PFSK-1 (cell line): Measurements from ENCODE around the gene CBR1.

Source experiments
- POLR2AphosphoS5 ChIP-seq: IDR thresholded peaks from 2 replicates; pipeline ENCODE4 v1.6.1; 2012; ENCODE audit warnings: low read depth, mild to moderate bottlenecking, control low read depth, low read length, moderate library complexity
- SIN3A ChIP-seq: IDR thresholded peaks from 2 replicates; pipeline ENCODE4 v1.6.1; 2012; ENCODE audit warnings: mild to moderate bottlenecking, low read length, moderate library complexity, borderline replicate concordance; ENCODE audit not compliant: insufficient read depth
- TAF1 ChIP-seq: IDR thresholded peaks from 2 replicates; pipeline ENCODE4 v1.6.1; 2012; ENCODE audit warnings: low read length, control low read depth, borderline replicate concordance; ENCODE audit not compliant: insufficient read depth

- no peak for TF ChIP-seq TAF1
- TF ChIP-seq POLR2AphosphoS5 = no peak
- TF ChIP-seq SIN3A = no peak
Observed at GRCh38 chr21:36076878-36077655, 7.2 kb downstream of the CBR1 start.
